ENCODE measurements around the gene ATP9A.

ATP9A gene

GRCh38 chr20:51625105-51625504 lies 143.1 kb downstream of the ATP9A start:
- no peak for DNase-seq

- DNase-seq = peak; percentile 68
Observed at GRCh38 chr20:51624157-51624731, 143.9 kb downstream of the ATP9A start.

- no peak for DNase-seq
Observed at GRCh38 chr20:51623255-51623654, 144.9 kb downstream of the ATP9A start.

- no peak for DNase-seq
Observed at GRCh38 chr20:51622004-51622874, 146.0 kb downstream of the ATP9A start.

- no peak for DNase-seq
Observed at GRCh38 chr20:51620432-51620831, 147.8 kb downstream of the ATP9A start.

- peak; percentile 10 for DNase-seq
Observed at GRCh38 chr20:51616060-51616459, 152.1 kb downstream of the ATP9A start.

GRCh38 chr20:51614687-51615086 lies 153.5 kb downstream of the ATP9A start:
- no peak for DNase-seq

GRCh38 chr20:51613580-51613979 lies 154.6 kb downstream of the ATP9A start:
- no peak for DNase-seq

- DNase-seq = no peak
Observed at GRCh38 chr20:51612896-51613295, 155.3 kb downstream of the ATP9A start.

GRCh38 chr20:51611625-51611890 lies 156.6 kb downstream of the ATP9A start:
- DNase-seq = no peak

GRCh38 chr20:51610761-51611624 lies 157.2 kb downstream of the ATP9A start:
- no peak for DNase-seq

GRCh38 chr20:51610111-51610510 lies 158.1 kb downstream of the ATP9A start:
- no peak for DNase-seq

GRCh38 chr20:51609251-51609650 lies 158.9 kb downstream of the ATP9A start:
- DNase-seq = no peak

- no peak for DNase-seq
Observed at GRCh38 chr20:51608061-51608460, 160.1 kb downstream of the ATP9A start.

GRCh38 chr20:51607170-51607569 lies 161.0 kb downstream of the ATP9A start:
- no peak for DNase-seq

GRCh38 chr20:51604851-51605250 lies 163.3 kb downstream of the ATP9A start:
- DNase-seq = no peak

GRCh38 chr20:51602131-51602530 lies 166.1 kb downstream of the ATP9A start:
- DNase-seq = no peak

- DNase-seq = no peak
Observed at GRCh38 chr20:51600950-51601349, 167.2 kb downstream of the ATP9A start.

- no peak for DNase-seq
Observed at GRCh38 chr20:51600016-51600420, 168.2 kb downstream of the ATP9A start.

GRCh38 chr20:51598556-51598955 lies 169.6 kb downstream of the ATP9A start:
- DNase-seq = no peak

GRCh38 chr20:51597389-51598231 lies 170.6 kb downstream of the ATP9A start:
- no peak for DNase-seq

GRCh38 chr20:51596668-51597388 lies 171.4 kb downstream of the ATP9A start:
- DNase-seq = no peak
